Psoas muscle (tissue), 8 donors: Measurements from ENCODE around the gene ADAMTS13. TPM values are rescaled to one million over a fixed set of nuclear protein-coding genes. Genes with fewer than 3 reads are reported as not detected.

ENCODE experiments used
- ATAC-seq, 4 donors: fragments of 200-7000 bp; cut with Tn5 transposase; one replicate each; pipeline ENCODE4 v1.9.1; 2020; ENCODE audit warnings: moderate library complexity in 3 of 4, mild to moderate bottlenecking in 2 of 4
- DNase-seq, 2 donors: peaks; one replicate each; pipeline ENCODE4 v3.0.0-alpha.2; 2020
- H3K27ac ChIP-seq: fragments of 200-600 bp; one replicate; pipeline ENCODE4 v1.8.0; 2022
- H3K27me3 ChIP-seq, 3 donors: fragments of 200-600 bp in 1 of 3; one replicate each; pipeline versions ENCODE4 v1.6.1 to v1.8.0; 2013 to 2022; ENCODE audit warnings: low read length in 2 of 3, mild to moderate bottlenecking in 2 of 3, moderate library complexity in 1 of 3; ENCODE audit not compliant: insufficient read depth in 3 of 3
- H3K36me3 ChIP-seq, 2 donors: fragments of 200-600 bp in 1 of 2; one replicate each; pipeline versions ENCODE4 v1.6.1 to v1.8.0; 2013 to 2022; ENCODE audit warnings: low read depth in 1 of 2, mild to moderate bottlenecking in 1 of 2, moderate library complexity in 1 of 2; ENCODE audit not compliant: insufficient read depth in 1 of 2
- H3K4me1 ChIP-seq: fragments of 200-600 bp; one replicate; pipeline ENCODE4 v1.8.0; 2022
- H3K4me3 ChIP-seq: fragments of 200-600 bp; one replicate; pipeline ENCODE4 v1.8.0; 2022; ENCODE audit warnings: mild to moderate bottlenecking
- H3K9me3 ChIP-seq: fragments of 200-600 bp; one replicate; pipeline ENCODE4 v1.8.0; 2022
- CTCF ChIP-seq: fragments of 200-600 bp; IDR thresholded peaks from one replicate; pipeline ENCODE4 v1.8.0; 2022; ENCODE audit warnings: antibody characterized with exemption
- WGBS, 3 donors: extraction: QIAGEN DNeasy Blood & Tissue Kit; methylation state at CpG; one replicate each; pipeline versions ENCODE4 v1.1.6 to v1.1.7; 2013; 5-methylcytosine and 5-hydroxymethylcytosine counted together
- intact Hi-C, 2 donors: fragments of 100-400 bp; cut with DNase I; formaldehyde crosslinking; loops; one replicate each; pipeline versions ENCODE4 v1.11.0 to v1.14.2; 2022
- polyA plus RNA-seq, 3 donors: library from polyadenylated mRNA; stranded (reverse); fragments of 200-250 nt; gene quantifications; one replicate each; pipeline ENCODE4 v1.2.3, GENCODE V29; 2013
- total RNA-seq, 4 donors: library from RNA; stranded (reverse); fragmentation: NEBNext Ultra II Directional in 2 of 4; extraction: Animal tissue kit (Norgen Biotek cat#: 25700) in 2 of 4; gene quantifications; one replicate each; pipeline versions ENCODE4 v1.2.1 to v1.2.4, GENCODE V29; 2021 to 2023
- donor health status: healthy with polysubstance abuse.
- donor health status: DM: no; HTN: no; CAD: no; lungs with moderate emphysema.
- donor health status: Bipolar disorder and iron deficiency.
- donor health status: healthy.
- donor health status: DM: yes; HTN: yes; CAD: no.
- donor health status: DM: no; HTN: no; CAD: no.
- donor health status: DM: no; HTN: no; CAD: no.
- donor health status: DM: yes; HTN: yes; CAD: no.

ADAMTS13 gene
- total and polyA plus RNA-seq, 7 donors, result 0.73 to 6.7 (median 2.5) TPM

- H3K36me3 ChIP-seq, result peaks cover 0 to 3% of the 10 kb centered on the region in 2 donors
- DNase-seq (no peak), ATAC-seq (no peak)
- no peaks in the 10 kb centered on the region for H3K27me3 ChIP-seq
- no peak for TF ChIP-seq CTCF
- WGBS, 3 donors, result 90 to 95% (median 92%) methylated on average over 20 of the region's 20 CpGs
- H3K27ac ChIP-seq, result no peak overlapping the region
- H3K4me3 ChIP-seq, result no peak overlapping the region
- no peaks in the 10 kb centered on the region for H3K4me1 ChIP-seq
- no peaks in the 10 kb centered on the region for H3K9me3 ChIP-seq
- intact Hi-C loops, result no loop called here
These were observed 15.8 kb downstream of the ADAMTS13 start for GRCh38 chr9:133437753-133438531.

- no peak overlapping the region for H3K27ac ChIP-seq
- H3K4me3 ChIP-seq, result no peak overlapping the region
- no peaks in the 10 kb centered on the region for H3K4me1 ChIP-seq
- DNase-seq (no peak), ATAC-seq (no peak)
- no peaks in the 10 kb centered on the region for H3K27me3 ChIP-seq
- WGBS, 3 donors, result 69 to 85% (median 70%) methylated on average over 4 of the region's 4 CpGs
- no peak for TF ChIP-seq CTCF
- intact Hi-C loops, result no loop called here
- H3K9me3 ChIP-seq, result no peaks in the 10 kb centered on the region
- H3K36me3 ChIP-seq, result peaks cover 0 to 3% of the 10 kb centered on the region in 2 donors
These were observed 17.2 kb downstream of the ADAMTS13 start for GRCh38 chr9:133439337-133439736.

GRCh38 chr9:133440874-133441273, 18.7 kb downstream of the ADAMTS13 start:
- Histone ChIP-seq H3K36me3 (peaks cover 0 to 3% of the 10 kb centered on the region in 2 donors), H3K4me3 (no peak overlapping the region), H3K27me3 (no peaks in the 10 kb centered on the region), H3K27ac (no peak overlapping the region), H3K4me1 (no peaks in the 10 kb centered on the region), H3K9me3 (no peaks in the 10 kb centered on the region)
- DNase-seq (no peak), ATAC-seq (no peak)
- no peak for TF ChIP-seq CTCF
- intact Hi-C loops, result no loop called here
- WGBS, 3 donors, result 93 to 95% (median 93%) methylated on average over 12 of the region's 12 CpGs

- H3K36me3 ChIP-seq, result peaks cover 0 to 3% of the 10 kb centered on the region in 2 donors
- H3K27me3 ChIP-seq, result no peaks in the 10 kb centered on the region
- intact Hi-C loops, result no loop called here
- H3K9me3 ChIP-seq, result no peaks in the 10 kb centered on the region
- 44 to 49% (median 49%) methylated on average over 5 of the region's 5 CpGs for WGBS, 3 donors
- TF ChIP-seq CTCF, result no peak
- H3K27ac ChIP-seq, result no peak overlapping the region
- H3K4me3 ChIP-seq, result no peak overlapping the region
- no peaks in the 10 kb centered on the region for H3K4me1 ChIP-seq
- DNase-seq (no peak), ATAC-seq (no peak)
These were observed 19.4 kb downstream of the ADAMTS13 start for GRCh38 chr9:133441571-133441970.

- Histone ChIP-seq H3K9me3 (no peaks in the 10 kb centered on the region), H3K36me3 (peaks cover 0 to 3% of the 10 kb centered on the region in 2 donors), H3K4me1 (no peaks in the 10 kb centered on the region), H3K27ac (no peak overlapping the region), H3K27me3 (no peaks in the 10 kb centered on the region), H3K4me3 (no peak overlapping the region)
- TF ChIP-seq CTCF, result no peak
- intact Hi-C loops, result no loop called here
- WGBS, 3 donors, result 89 to 94% (median 93%) methylated on average over 11 to 15 of the region's 15 CpGs
- ATAC-seq (no peak), DNase-seq (no peak)
These were observed 21.1 kb downstream of the ADAMTS13 start for GRCh38 chr9:133443248-133443647.
